ENCODE results near the gene YDJC.

GRCh38 chr22:21677606-21678443 lies 48.0 kb upstream of the YDJC start:
- TF ChIP-seq CTCF (conservative IDR thresholded peaks at IDR 0.05; ENCODE audit: low read depth, low read length): no peak
- TF ChIP-seq EZH2 (IDR thresholded peaks at IDR 0.05; ENCODE audit: low read length, unreplicated experiment): no peak
